BLaER1 (cell line): ENCODE measurements around the gene TREX2.
"Not testable (repeated sequence)": the region's sequence is repeated elsewhere in the genome, so short reads cannot be mapped to it uniquely, and the experiment has no call there.

Source experiments
- H3K27ac ChIP-seq: shearing (Covaris generic); formaldehyde crosslinking; 2 replicates; pipeline ENCODE4 v1.8.1; 2022
- H3K27me3 ChIP-seq: shearing (Covaris generic); formaldehyde crosslinking; 2 replicates; pipeline ENCODE4 v1.8.1; 2022
- H3K36me3 ChIP-seq: shearing (Covaris generic); formaldehyde crosslinking; 2 replicates; pipeline ENCODE4 v1.8.1; 2022
- H3K4me1 ChIP-seq: shearing (Covaris generic); formaldehyde crosslinking; 2 replicates; pipeline ENCODE4 v1.8.1; 2022
- H3K4me2 ChIP-seq: shearing (Covaris generic); formaldehyde crosslinking; 2 replicates; pipeline ENCODE4 v1.8.1; 2022
- H3K4me3 ChIP-seq: shearing (Covaris generic); formaldehyde crosslinking; 2 replicates; pipeline ENCODE4 v1.8.1; 2022
- H3K9ac ChIP-seq: shearing (Covaris generic); formaldehyde crosslinking; 2 replicates; pipeline ENCODE4 v1.8.1; 2022
- H3K9me3 ChIP-seq: shearing (Covaris generic); formaldehyde crosslinking; 2 replicates; pipeline ENCODE4 v1.8.1; 2022
- H4K20me1 ChIP-seq: shearing (Covaris generic); formaldehyde crosslinking; 2 replicates; pipeline ENCODE4 v1.8.1; 2022
- Cebpa-rat ChIP-seq: shearing (Covaris generic); IDR thresholded peaks from 2 replicates; pipeline ENCODE4 v1.8.1; 2022

Gene TREX2

DNA sequence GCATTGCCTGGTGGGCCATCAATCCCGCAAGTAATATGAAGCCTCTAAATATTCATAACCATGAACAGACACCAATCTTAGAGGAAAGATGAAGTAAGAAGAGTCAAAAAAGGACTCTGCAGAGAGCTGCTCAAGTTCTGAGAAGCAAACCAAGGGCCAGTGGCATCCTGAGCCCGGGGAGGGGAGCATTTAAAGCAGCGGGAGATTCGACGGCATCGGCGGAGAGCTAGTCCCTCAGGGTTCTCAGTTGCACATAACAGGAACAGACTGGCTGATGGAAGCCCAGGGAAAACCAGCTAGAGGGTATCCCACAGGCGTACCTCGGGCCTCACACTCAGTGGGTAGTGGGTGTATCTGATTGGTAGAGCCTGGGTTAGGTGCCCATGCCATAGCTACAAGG lies 39.8 kb downstream of the TREX2 start:
- H3K4me1 ChIP-seq: no peaks in the 10 kb centered on the region
- H3K4me3 ChIP-seq: no peak overlapping the region
- peaks cover 5% of the 10 kb centered on the region for H3K9me3 ChIP-seq
- H3K27me3 ChIP-seq: peaks cover 56% of the 10 kb centered on the region
- H3K36me3 ChIP-seq: no peaks in the 10 kb centered on the region
- H3K4me2 ChIP-seq: no peak overlapping the region
- no peak overlapping the region for H3K9ac ChIP-seq
- peaks cover 9% of the 10 kb centered on the region; the same call in 1 of the 2 replicates for H4K20me1 ChIP-seq
- no peak for TF ChIP-seq Cebpa-rat
- no peak overlapping the region for H3K27ac ChIP-seq

- H3K4me1 ChIP-seq: no peaks in the 10 kb centered on the region
- no peak for TF ChIP-seq Cebpa-rat
- H3K27ac ChIP-seq: no peak overlapping the region
- no peak overlapping the region for H3K4me2 ChIP-seq
- H3K9me3 ChIP-seq: peaks cover 8% of the 10 kb centered on the region
- H3K4me3 ChIP-seq: no peak overlapping the region
- H3K27me3 ChIP-seq: peaks cover 50% of the 10 kb centered on the region
- peaks cover 8% of the 10 kb centered on the region; the same call in 1 of the 2 replicates for H4K20me1 ChIP-seq
- no peaks in the 10 kb centered on the region for H3K36me3 ChIP-seq
- no peak overlapping the region for H3K9ac ChIP-seq
These were observed 40.4 kb downstream of the TREX2 start for GRCh38 chrX:153405426-153405825.

DNA sequence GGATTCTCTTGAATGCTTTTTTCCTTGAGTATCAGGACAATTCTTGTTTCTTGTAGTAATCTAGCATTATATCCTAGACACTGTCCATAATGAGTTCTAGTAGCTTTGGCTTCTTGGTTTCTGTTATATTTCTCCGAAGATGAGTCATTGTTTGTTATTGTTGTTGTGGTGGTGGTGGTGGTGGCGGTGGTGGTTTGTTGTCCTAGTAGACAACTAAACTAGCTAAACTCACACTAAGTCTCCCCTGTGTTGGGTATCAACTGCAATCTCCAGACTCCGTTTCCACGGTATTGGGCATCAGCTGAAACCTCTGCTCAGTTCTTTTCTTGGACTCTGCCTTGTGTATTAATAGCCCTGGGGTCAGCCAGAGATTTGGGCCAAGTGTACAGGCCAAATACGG lies 41.5 kb downstream of the TREX2 start:
- H3K27me3 ChIP-seq: peaks cover 41% of the 10 kb centered on the region
- not testable (repeated sequence) for H3K27ac ChIP-seq, H3K4me3 ChIP-seq, H3K36me3 ChIP-seq, H4K20me1 ChIP-seq, H3K9me3 ChIP-seq, H3K9ac ChIP-seq, H3K4me2 ChIP-seq, H3K4me1 ChIP-seq

DNA sequence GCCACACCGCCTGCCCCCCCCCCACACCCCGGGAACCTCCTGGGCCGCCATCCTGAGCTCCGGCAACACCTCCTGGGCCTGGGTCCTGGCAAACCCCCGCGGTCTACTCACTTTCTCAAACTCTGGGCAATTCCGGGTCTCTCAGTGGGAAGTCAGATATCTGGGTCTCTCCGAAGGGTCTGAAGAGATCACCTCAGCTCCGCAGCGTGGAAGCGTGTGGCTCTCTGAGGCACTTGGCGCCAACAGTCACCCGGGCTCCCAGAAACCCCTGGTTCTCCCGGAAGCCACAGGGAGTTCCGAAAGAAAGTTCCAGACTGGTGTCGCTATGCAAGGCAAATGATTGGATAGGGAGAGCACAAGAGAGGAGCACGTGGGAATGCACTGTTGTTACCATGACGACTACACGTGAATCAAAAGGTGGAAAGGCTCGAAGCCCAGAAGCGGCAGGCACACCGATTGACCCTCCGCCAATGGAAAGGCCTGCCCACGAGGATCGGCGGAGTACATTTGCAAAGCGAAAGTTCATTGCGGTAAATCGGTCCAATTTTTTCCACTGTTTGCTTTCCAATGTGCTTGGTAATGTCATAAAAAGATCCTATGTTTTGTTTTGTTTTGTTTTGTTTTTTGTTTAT lies 44.6 kb downstream of the TREX2 start, which contains the start of gene PNMA6E:
Gene PNMA6E (minus strand): TSS at position 218 of the 632 bp plus-strand sequence. CDS start 2,501 bp downstream, outside the sequence.
- H3K9ac ChIP-seq: no peak within 1 kb of the TSS
- H3K27me3 ChIP-seq: peaks cover 27% of the 10 kb centered on the region
- H3K36me3 ChIP-seq: no peaks in the 10 kb centered on the region
- H3K27ac ChIP-seq: no peak within 1 kb of the TSS
- peaks cover 8% of the 10 kb centered on the region for H3K9me3 ChIP-seq
- no peak within 1 kb of the TSS for H3K4me3 ChIP-seq
- H3K4me1 ChIP-seq: peaks cover 21% of the 10 kb centered on the region
- no peak within 1 kb of the TSS for H3K4me2 ChIP-seq
- no peaks in the 10 kb centered on the region; the same call in 1 of the 2 replicates for H4K20me1 ChIP-seq
- no peak for TF ChIP-seq Cebpa-rat

GRCh38 chrX:153400146-153401132 lies 45.4 kb downstream of the TREX2 start:
- peaks cover 22% of the 10 kb centered on the region for H3K27me3 ChIP-seq
- H3K9me3 ChIP-seq: peaks cover 8% of the 10 kb centered on the region
- H3K36me3 ChIP-seq: no peaks in the 10 kb centered on the region
- H3K27ac ChIP-seq: no peak overlapping the region
- no peak overlapping the region for H3K4me2 ChIP-seq
- H3K4me1 ChIP-seq: peaks cover 29% of the 10 kb centered on the region
- no peak overlapping the region for H3K4me3 ChIP-seq
- no peak for TF ChIP-seq Cebpa-rat
- H4K20me1 ChIP-seq: no peaks in the 10 kb centered on the region; the same call in 1 of the 2 replicates
- no peak overlapping the region for H3K9ac ChIP-seq

DNA sequence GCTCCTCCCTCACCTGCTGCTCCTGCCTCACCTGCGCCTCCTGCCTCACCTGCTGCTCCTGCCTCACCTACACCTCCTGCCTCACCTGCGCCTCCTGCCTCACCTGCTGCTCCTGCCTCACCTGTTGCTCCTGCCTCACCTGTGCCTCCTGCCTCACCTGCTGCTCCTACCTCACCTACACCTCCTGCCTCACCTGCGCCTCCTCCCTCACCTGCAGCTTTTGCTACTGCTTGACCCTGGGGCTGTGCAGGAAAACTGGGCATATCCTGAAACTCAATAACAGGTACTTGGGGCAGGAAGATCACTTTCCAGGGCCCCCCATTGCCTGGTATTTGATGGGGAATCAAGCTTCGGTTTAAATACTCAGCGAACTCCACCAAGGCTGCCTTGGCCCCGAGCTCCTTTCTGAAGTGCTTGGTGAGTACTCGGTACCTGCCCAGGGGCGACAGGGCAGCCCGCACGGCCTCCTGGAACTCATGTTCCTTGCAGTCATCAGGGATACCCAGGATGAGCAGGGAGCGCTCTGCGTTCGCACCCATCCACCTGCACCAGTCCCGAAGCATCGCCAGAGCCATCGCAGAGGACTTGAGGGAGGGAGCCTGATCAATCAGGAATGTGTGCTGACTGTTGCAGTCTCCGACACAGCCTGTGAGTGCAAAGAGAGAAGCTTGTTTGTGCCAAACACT lies 47.4 kb downstream of the TREX2 start:
- H3K27ac ChIP-seq: no peak overlapping the region

DNA sequence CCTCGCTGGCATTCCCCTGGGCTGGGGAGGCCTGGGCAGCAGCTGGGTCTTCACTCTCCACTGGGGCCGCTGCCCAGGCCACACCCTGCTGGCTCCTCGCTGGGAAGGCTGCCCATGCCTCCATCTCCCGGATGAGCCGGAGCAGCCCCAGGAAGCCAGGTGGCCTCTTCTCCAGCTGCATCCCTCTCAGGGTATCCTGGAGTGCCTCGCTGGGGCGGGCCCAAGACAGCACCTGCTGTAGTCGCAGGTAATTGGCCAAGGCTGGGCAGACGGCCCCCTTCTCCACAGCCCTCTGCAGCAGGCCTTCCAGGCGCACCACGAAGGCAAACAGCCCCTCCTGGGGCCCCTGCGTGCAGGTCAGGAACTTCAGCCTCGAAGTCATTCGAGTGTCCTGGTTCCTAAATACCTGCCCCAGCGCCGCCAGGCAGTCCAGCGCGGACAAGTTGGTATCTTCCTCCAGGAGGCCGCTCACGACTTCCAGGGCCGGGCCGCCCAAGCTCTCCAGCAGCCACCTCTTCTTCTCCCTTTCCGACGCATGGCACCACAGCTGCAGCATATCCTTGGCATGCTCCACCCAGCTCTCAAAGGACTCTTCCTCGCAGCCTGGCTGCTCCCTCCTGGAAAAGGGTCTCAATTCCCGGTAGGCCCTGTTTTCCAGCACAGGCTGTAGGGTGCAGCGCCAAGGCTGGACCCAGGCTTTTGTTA lies 48.4 kb downstream of the TREX2 start:
- no peaks in the 10 kb centered on the region for H3K36me3 ChIP-seq
- TF ChIP-seq Cebpa-rat: no peak
- no peak overlapping the region for H3K4me3 ChIP-seq
- H3K4me1 ChIP-seq: peaks cover 46% of the 10 kb centered on the region
- H3K9ac ChIP-seq: no peak overlapping the region
- peaks cover 16% of the 10 kb centered on the region for H3K9me3 ChIP-seq
- H3K27me3 ChIP-seq: 0 out of 2 replicates have a peak, but pooled peaks cover 3% of the 10 kb centered on the region
- H3K27ac ChIP-seq: no peak overlapping the region
- H3K4me2 ChIP-seq: peak overlapping the region; percentile 74
- H4K20me1 ChIP-seq: no peaks in the 10 kb centered on the region; the same call in 1 of the 2 replicates

More for the DNA sequence above, 47.4 kb downstream of the TREX2 start:
- peaks cover 5% of the 10 kb centered on the region; the same call in 1 of the 2 replicates for H3K27me3 ChIP-seq
- no peaks in the 10 kb centered on the region; the same call in 1 of the 2 replicates for H4K20me1 ChIP-seq
- H3K4me2 ChIP-seq: no peak overlapping the region
- H3K9ac ChIP-seq: no peak overlapping the region
- no peak for TF ChIP-seq Cebpa-rat
- peaks cover 46% of the 10 kb centered on the region for H3K4me1 ChIP-seq
- H3K4me3 ChIP-seq: no peak overlapping the region
- H3K36me3 ChIP-seq: no peaks in the 10 kb centered on the region
- peaks cover 8% of the 10 kb centered on the region for H3K9me3 ChIP-seq

DNA sequence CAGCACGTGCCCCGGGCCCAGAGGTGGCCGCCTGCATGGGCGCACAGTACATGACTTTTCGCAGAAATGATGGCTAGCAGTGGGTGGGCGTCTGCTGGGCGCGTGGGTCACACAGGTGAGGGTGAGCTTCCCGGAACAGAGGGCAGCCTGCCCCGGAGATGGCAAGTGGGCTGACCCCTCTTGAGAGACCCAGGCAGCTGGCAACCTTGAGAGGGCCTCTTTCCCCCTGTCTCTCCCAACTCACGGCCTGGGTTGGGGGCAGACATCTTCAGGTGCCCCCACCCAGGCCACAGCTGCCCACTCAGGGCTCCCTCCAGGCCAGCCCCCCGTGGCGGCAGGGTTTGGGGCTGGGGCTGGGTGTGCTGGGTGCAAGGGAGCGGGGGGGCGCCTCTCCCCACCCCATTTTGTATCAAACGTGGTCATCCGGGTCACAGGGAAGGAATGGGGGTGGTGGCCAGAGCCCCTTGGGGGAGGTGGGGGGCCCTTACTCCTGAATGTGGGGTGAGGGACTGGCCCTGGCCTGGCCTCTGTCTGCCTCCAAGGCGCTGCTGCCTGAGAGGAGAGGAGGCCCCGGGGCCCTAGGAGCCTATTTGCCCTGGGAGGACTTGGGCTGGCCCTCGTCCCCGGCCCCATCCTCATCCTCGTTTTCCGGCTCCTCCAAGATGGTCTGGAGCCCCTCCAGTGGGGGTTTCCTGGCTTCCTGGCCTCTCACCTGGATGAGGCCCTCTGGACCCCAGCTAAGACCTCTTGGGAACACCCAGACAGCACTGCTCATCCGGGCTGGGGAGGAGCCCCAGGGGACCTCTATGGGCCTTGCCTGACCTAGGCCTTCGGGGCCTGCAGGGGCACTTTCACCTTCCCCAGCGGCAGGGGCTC lies 49.3 kb downstream of the TREX2 start:
- 0 out of 2 replicates have a peak, but pooled peaks cover 3% of the 10 kb centered on the region for H3K27me3 ChIP-seq
- H4K20me1 ChIP-seq: no peaks in the 10 kb centered on the region; the same call in 1 of the 2 replicates
- peaks cover 46% of the 10 kb centered on the region for H3K4me1 ChIP-seq
- no peaks in the 10 kb centered on the region for H3K36me3 ChIP-seq
- no peak for TF ChIP-seq Cebpa-rat
- H3K4me2 ChIP-seq: peak overlapping the region; percentile 74
- H3K9me3 ChIP-seq: peaks cover 24% of the 10 kb centered on the region
- H3K27ac ChIP-seq: no peak overlapping the region
- no peak overlapping the region for H3K4me3 ChIP-seq
- no peak overlapping the region for H3K9ac ChIP-seq
